Measurements from ENCODE around the gene KANSL1. TPM values are rescaled to one million over a fixed set of nuclear protein-coding genes. Genes with fewer than 3 reads are reported as not detected.

KANSL1 gene
- total and polyA plus RNA-seq, 2 of the 4 experiments (the other 2 are of a cell fraction), result 19.1 to 49.6 TPM

- H3K23ac ChIP-seq (ENCODE audit: low read depth, low read length), result no peak overlapping the region
- no peak overlapping the region for H3K14ac ChIP-seq (replicated peaks; ENCODE audit: low read depth, low read length)
- no peaks in the 10 kb centered on the region for H3K9me3 ChIP-seq (ENCODE audit: control insufficient read depth, insufficient read depth, low read length)
- no peak overlapping the region for H2BK5ac ChIP-seq (ENCODE audit: low read depth, low read length, poor library complexity, severe bottlenecking)
- peaks cover 0 to 29% of the 10 kb centered on the region in 2 experiments; a peak in 2 of 4 replicates for H3K79me1 ChIP-seq (ENCODE audit: low read depth in 1 of 2, low read length in 2 of 2)
- ChIA-PET POLR2A (ENCODE audit: unreplicated experiment) (no interaction called here), CTCF (no interaction called here)
- no peak overlapping the region for H2BK15ac ChIP-seq (ENCODE audit: low read depth, low read length)
- 100% methylated on average over 1 of the region's 4 CpGs; no CpG with 5 or more reads in 1 of the 2 experiments for WGBS, 2 experiments (ENCODE audit: extremely low coverage in 2 of 2, insufficient read length in 1 of 2)
- H3K27ac ChIP-seq (ENCODE audit: insufficient read depth, low read length), result no peak overlapping the region
- H3K4me2 ChIP-seq (ENCODE audit: low read depth, low read length), result no peak overlapping the region
- H3K4ac ChIP-seq (ENCODE audit: low read depth, low read length), result no peak overlapping the region
- H3K36me3 ChIP-seq (ENCODE audit: control insufficient read depth, insufficient read depth, low read length), result peaks cover 48% of the 10 kb centered on the region
- no peak overlapping the region for H3K18ac ChIP-seq (ENCODE audit: low read depth, low read length)
- H4K5ac ChIP-seq (ENCODE audit: low read depth, low read length), result no peak overlapping the region
- no peak overlapping the region for H2BK120ac ChIP-seq (ENCODE audit: low read depth, low read length)
- no peak for ATAC-seq (ENCODE audit: low read depth)
- TF ChIP-seq CHD1 (IDR thresholded peaks at IDR 0.05; ENCODE audit: low read depth, low read length) (no peak), NFE2L2 (IDR thresholded peaks at IDR 0.05; ENCODE audit: low read depth, low read length) (no peak), FOS (IDR thresholded peaks at IDR 0.05; ENCODE audit: low read depth, low read length) (no peak), POLR2A (IDR thresholded peaks at IDR 0.05; ENCODE audit: low read depth, low read length) (no peak), MAZ (IDR thresholded peaks at IDR 0.05; ENCODE audit: borderline replicate concordance, low read depth, low read length) (no peak), CTCF (conservative IDR thresholded peaks at IDR 0.05; ENCODE audit: low read depth, low read length) (no peak), CEBPB (IDR thresholded peaks at IDR 0.05; ENCODE audit: low read depth, low read length) (no peak), BHLHE40 (IDR thresholded peaks at IDR 0.05; ENCODE audit: low read depth, low read length) (no peak), ELK1 (IDR thresholded peaks at IDR 0.05; ENCODE audit: borderline replicate concordance, low read depth, low read length) (no peak), RAD21 (IDR thresholded peaks at IDR 0.05; ENCODE audit: low read length) (no peak)
- in situ Hi-C loops (cut with MboI; ENCODE audit: low sequenced_read_pairs), result no loop called here
- peaks cover 15% of the 10 kb centered on the region for H3K9me1 ChIP-seq (ENCODE audit: insufficient read depth, low read length)
- no peaks in the 10 kb centered on the region for H3K27me3 ChIP-seq (ENCODE audit: control insufficient read depth, insufficient read depth, low read length)
- H3K4me3 ChIP-seq (ENCODE audit: insufficient read depth, low read depth, low read length), result no peak overlapping the region
- BruUV-seq (replicated peaks), result no TSS peak
- no peaks in the 10 kb centered on the region for H3K4me1 ChIP-seq (ENCODE audit: control insufficient read depth, insufficient read depth, low read length)
- no peak overlapping the region for H4K91ac ChIP-seq (ENCODE audit: insufficient read depth, low read depth, low read length)
- no peak overlapping the region for H2BK20ac ChIP-seq (ENCODE audit: low read depth, low read length)
- no peak for DNase-seq
- H3K9ac ChIP-seq (ENCODE audit: low read depth, low read length), result no peak overlapping the region
- no peak overlapping the region for H2AK9ac ChIP-seq (replicated peaks; ENCODE audit: low read depth, low read length, poor library complexity)
- dilution Hi-C loops (cut with HindIII; ENCODE audit: low sequenced_read_pairs, unreplicated experiment), result no loop called here
- H4K8ac ChIP-seq (ENCODE audit: low read depth in 2 of 2, low read length in 2 of 2), result no peak overlapping the region
- no peak overlapping the region for H2AK5ac ChIP-seq (ENCODE audit: low read depth, low read length)
- peaks cover 12% of the 10 kb centered on the region for H4K20me1 ChIP-seq (ENCODE audit: insufficient read depth, low read length)
- intact Hi-C loops (cut with micrococcal nuclease), result no loop called here
- no peak overlapping the region for H3K56ac ChIP-seq (ENCODE audit: extremely low read depth, insufficient read depth, low read length)
- H2AFZ ChIP-seq (replicated peaks; ENCODE audit: low read length, poor library complexity), result no peak overlapping the region
These were observed 165.3 kb downstream of the KANSL1 start for GRCh38 chr17:46027976-46028325.

Measured in IMR-90 (cell line).